Stimulated activated effector memory CD8-positive, alpha-beta T cell treated with anti-CD3 and anti-CD28 coated beads, Interleukin-12 subunit alpha, Interleukin-12 subunit beta, amount 100 ng/mL, for 72 hours (primary cell): ENCODE results near the gene ODAD3.
"Not testable (repeated sequence)": the region's sequence is repeated elsewhere in the genome, so short reads cannot be mapped to it uniquely, and the experiment has no call there.

ENCODE experiments used
- ATAC-seq: fragments of 150-1000 bp; cut with Tn5 transposase; 2 replicates; pipeline ENCODE4 v1.10.0; 2021
- DNase-seq, 2 donors: peaks; one replicate each; pipeline ENCODE4 v3.0.0; 2021 to 2022; ENCODE audit warnings: low spot score in 2 of 2
- H3K27ac Mint-ChIP-seq: one replicate; pipeline ENCODE4 v1.8.0; 2022; ENCODE audit warnings: mild to moderate bottlenecking, mixed read lengths
- H3K36me3 Mint-ChIP-seq: one replicate; pipeline ENCODE4 v1.8.0; 2022; ENCODE audit warnings: mild to moderate bottlenecking, mixed read lengths
- H3K4me1 Mint-ChIP-seq: one replicate; pipeline ENCODE4 v1.8.0; 2022; ENCODE audit warnings: mixed read lengths
- H3K4me3 Mint-ChIP-seq: one replicate; pipeline ENCODE4 v1.8.0; 2022; ENCODE audit warnings: mild to moderate bottlenecking, mixed read lengths
- H3K9me3 Mint-ChIP-seq: one replicate; pipeline ENCODE4 v1.8.0; 2022; ENCODE audit warnings: mixed read lengths

Gene ODAD3

DNA sequence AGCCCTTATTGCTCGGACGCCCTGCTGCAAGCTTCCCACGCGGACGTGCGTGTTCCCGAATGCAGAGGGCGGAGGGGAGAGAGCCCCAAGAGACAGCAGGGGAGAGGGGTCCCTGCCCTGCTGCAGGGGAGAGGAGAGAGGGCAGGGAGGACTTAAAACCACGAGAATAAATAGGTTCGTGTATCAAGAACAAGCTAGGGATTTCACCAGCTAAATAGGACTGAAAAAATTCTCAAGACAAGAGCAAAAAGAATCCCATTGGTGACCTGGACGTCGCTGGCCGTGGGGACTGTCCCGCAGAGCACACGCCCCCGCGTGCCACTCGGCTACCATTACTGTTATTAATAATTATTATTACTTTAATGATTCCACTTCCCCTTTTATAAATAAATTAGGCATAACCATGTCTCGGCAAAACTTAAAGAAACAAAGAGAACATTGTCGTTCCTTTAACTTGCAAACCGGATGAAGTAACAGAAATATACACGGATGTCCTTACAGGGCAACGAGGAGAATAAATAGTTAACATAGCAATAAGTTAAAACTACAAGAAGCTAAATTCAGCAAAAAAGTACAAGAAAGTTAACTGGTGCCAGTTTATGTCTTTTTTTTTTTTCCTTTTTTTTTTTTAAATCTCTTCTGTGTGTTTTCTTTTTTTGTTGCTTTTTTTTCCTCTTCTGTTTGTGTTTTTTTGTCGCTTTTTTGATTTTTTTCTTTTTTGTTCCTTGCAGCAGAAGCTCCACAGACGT lies 17.1 kb upstream of the ODAD3 start:
- Mint-ChIP-seq H3K36me3 (peaks cover 31% of the 10 kb centered on the region), H3K27ac (no peak overlapping the region), H3K9me3 (no peaks in the 10 kb centered on the region), H3K4me3 (no peak overlapping the region), H3K4me1 (no peaks in the 10 kb centered on the region)
- ATAC-seq (no peak), DNase-seq (no peak)

DNA sequence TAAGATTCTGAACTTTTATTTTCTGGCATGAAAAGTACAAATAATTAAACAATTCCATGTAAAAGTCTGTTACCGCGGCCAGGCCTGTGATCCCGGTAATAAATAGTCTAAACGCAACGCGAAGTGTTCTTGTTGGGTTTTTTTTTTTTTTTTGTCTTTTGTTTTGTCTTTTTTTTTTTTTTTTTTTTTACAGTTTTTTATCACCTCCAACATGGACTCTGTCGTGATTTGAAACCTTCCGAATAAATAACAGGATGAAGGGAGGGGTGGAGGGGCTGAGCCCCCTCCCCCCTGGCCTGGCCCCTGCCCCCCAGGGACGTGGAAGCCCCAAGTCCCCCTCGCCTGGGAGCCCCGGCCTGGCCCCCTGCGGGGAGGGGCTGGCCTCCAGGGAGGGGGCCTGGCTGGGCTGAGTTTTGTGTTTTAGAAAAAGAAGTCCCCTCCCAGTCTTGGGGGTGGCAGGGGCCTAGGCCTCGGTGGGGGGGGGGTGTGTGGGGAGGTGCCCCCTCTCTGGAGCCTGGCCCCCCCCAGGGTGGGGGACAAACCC lies 16.5 kb upstream of the ODAD3 start:
- Mint-ChIP-seq H3K27ac (no peak overlapping the region), H3K36me3 (peaks cover 37% of the 10 kb centered on the region), H3K4me1 (no peaks in the 10 kb centered on the region), H3K4me3 (no peak overlapping the region), H3K9me3 (no peaks in the 10 kb centered on the region)
- ATAC-seq (no peak), DNase-seq (no peak)

- Mint-ChIP-seq H3K4me1 (no peaks in the 10 kb centered on the region), H3K9me3 (no peaks in the 10 kb centered on the region), H3K27ac (no peak overlapping the region), H3K36me3 (peaks cover 41% of the 10 kb centered on the region), H3K4me3 (no peak overlapping the region)
- ATAC-seq, result no peak
- DNase-seq, result no peak
These were observed 15.8 kb upstream of the ODAD3 start for GRCh38 chr19:11450570-11451326.

DNA sequence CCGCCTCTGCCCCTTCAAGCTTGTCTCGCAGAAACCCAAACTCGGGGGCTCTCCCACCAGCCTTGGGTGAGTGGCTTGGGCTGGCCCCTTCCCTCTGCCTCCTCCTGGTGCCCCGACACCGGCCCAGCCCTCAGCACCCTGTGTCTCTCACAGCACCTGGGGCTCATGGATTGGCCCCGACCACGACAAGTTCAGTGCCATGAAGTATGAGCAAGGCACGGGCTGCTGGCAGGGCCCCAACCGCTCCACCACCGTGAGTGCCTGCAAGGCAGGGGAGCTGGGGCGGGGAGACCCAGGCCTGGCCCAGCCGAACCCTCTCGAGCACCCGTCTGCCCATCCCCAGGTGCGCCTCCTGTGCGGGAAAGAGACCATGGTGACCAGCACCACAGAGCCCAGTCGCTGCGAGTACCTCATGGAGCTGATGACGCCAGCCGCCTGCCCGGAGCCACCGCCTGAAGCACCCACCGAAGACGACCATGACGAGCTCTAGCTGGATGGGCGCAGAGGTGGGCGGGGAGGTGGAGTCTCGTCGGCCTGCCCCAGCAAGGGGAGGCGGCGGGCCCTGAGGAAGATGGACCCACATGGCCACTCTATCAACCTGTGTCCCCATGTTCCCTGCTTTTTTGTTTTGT lies 14.1 kb upstream of the ODAD3 start:
- no peak for ATAC-seq
- peaks cover 5% of the 10 kb centered on the region for H3K4me1 Mint-ChIP-seq
- H3K36me3 Mint-ChIP-seq, result peaks cover 54% of the 10 kb centered on the region
- no peak overlapping the region for H3K4me3 Mint-ChIP-seq
- H3K27ac Mint-ChIP-seq, result no peak overlapping the region
- no peaks in the 10 kb centered on the region for H3K9me3 Mint-ChIP-seq
- DNase-seq, result no peak

DNA sequence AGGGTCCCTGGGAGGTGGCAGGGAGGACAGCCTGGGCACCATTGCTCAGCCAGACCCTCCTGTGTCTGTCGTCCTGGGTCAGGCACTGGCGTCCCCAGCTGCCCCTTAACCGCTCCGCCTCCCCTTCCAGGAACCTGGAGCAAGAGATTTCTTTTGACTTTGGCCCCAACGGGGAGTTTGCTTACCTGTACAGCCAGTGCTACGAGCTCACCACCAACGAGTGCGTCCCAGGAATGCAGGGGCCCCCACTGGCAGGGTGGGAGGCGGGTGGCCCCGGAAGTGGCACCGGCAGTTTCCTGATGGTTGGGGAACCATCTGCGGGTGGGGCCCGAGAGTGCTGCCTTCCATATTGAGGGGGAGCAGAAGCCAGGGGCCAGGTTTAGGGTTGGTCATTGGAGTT lies 13.5 kb upstream of the ODAD3 start:
- Mint-ChIP-seq H3K9me3 (no peaks in the 10 kb centered on the region), H3K36me3 (peaks cover 60% of the 10 kb centered on the region), H3K4me1 (peaks cover 5% of the 10 kb centered on the region), H3K27ac (no peak overlapping the region), H3K4me3 (no peak overlapping the region)
- DNase-seq (no peak), ATAC-seq (no peak)

- peaks cover 5% of the 10 kb centered on the region for H3K4me1 Mint-ChIP-seq
- no peak overlapping the region for H3K27ac Mint-ChIP-seq
- no peak for ATAC-seq
- peaks cover 68% of the 10 kb centered on the region for H3K36me3 Mint-ChIP-seq
- DNase-seq, result no peak
- H3K9me3 Mint-ChIP-seq, result no peaks in the 10 kb centered on the region
- H3K4me3 Mint-ChIP-seq, result no peak overlapping the region
These were observed 12.7 kb upstream of the ODAD3 start for GRCh38 chr19:11447347-11448262.

DNA sequence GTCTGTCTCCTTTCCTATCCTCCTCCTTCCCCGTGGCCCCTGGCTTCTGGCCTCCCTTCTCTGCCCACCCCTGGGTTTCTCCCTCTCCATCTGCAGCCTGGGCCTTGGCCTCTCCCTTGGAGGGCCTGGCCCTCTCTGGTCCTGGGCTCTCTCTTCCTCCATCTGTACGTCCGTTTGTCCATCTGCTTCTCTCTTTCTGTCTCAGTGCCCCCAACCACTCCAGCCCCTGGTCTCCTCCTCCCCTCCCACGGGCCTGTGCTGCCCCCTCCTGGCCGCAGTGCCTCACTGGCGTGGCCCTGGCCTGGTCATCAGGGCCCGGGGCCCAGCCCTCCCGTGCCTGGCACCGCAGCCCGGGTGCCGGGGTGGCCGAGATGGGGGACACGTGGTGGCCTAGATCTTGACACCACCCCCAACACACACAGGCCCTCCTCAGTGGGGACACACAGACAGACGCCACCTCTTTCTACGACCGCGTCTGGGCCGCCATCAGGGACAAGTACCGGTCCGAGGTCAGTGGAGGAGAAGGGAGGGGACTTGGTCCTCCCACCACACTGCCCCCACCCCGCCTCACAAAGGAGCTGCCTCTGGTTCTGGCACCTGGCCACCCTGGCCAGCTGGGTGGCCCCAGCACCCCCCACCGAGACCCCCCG lies 11.9 kb upstream of the ODAD3 start:
- no peaks in the 10 kb centered on the region for H3K9me3 Mint-ChIP-seq
- peak; percentile 39 to 68 for DNase-seq
- peaks cover 12% of the 10 kb centered on the region for H3K4me1 Mint-ChIP-seq
- peaks cover 76% of the 10 kb centered on the region for H3K36me3 Mint-ChIP-seq
- ATAC-seq, result peak; percentile 58
- no peak overlapping the region for H3K4me3 Mint-ChIP-seq
- H3K27ac Mint-ChIP-seq, result peak overlapping the region; percentile 60

DNA sequence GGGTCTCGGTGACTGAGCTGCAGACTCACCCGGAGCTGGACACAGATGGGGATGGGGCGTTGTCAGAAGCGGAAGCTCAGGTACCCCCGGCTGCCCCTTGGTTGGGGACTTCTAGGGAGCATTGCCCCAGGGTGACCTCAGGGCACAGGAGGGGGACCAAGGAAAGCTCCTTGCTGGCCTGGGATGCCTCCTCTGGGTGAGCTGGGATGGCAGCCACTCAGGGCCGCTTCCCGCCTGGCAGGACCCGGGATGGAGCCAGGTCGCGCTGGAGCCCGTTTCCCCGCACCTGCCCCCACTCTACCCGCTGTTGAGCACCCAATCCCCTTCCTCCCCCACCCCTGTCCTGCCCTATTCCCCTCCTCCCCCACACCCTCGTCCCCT lies 11.3 kb upstream of the ODAD3 start:
- Mint-ChIP-seq H3K27ac (peak overlapping the region; percentile 60), H3K4me1 (peaks cover 15% of the 10 kb centered on the region), H3K36me3 (peaks cover 82% of the 10 kb centered on the region), H3K4me3 (no peak overlapping the region), H3K9me3 (no peaks in the 10 kb centered on the region)
- DNase-seq (no peak), ATAC-seq (no peak)

DNA sequence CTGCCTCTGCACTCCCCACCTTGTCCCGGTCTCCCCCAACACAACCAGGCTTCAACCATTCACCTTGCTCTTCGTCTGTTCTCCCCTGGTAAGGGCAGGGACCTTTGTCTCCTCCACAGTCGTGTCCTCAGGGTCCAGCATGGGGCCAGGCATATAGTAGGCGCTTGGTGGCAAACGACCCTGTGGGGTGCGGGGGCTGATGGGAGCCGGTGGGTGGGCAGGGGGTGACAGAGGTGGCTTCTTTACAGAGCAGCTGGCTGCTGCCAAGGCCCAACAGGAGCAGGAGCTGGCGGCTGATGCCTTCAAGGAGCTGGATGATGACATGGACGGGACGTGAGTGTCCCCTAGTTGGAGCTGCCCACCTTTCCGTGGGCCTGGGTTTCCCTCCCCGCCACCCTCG lies 10.2 kb upstream of the ODAD3 start:
- DNase-seq (no peak), ATAC-seq (no peak)
- Mint-ChIP-seq H3K27ac (peak overlapping the region; percentile 69), H3K36me3 (peaks cover 83% of the 10 kb centered on the region), H3K4me1 (peaks cover 21% of the 10 kb centered on the region), H3K4me3 (no peak overlapping the region), H3K9me3 (no peaks in the 10 kb centered on the region)

- H3K9me3 Mint-ChIP-seq, result no peaks in the 10 kb centered on the region
- no peak for ATAC-seq
- DNase-seq, result no peak
- no peak overlapping the region for H3K27ac Mint-ChIP-seq
- no peak overlapping the region for H3K4me3 Mint-ChIP-seq
- H3K36me3 Mint-ChIP-seq, result peaks cover 83% of the 10 kb centered on the region
- peaks cover 21% of the 10 kb centered on the region for H3K4me1 Mint-ChIP-seq
These were observed 9.1 kb upstream of the ODAD3 start for GRCh38 chr19:11444059-11444458.

DNA sequence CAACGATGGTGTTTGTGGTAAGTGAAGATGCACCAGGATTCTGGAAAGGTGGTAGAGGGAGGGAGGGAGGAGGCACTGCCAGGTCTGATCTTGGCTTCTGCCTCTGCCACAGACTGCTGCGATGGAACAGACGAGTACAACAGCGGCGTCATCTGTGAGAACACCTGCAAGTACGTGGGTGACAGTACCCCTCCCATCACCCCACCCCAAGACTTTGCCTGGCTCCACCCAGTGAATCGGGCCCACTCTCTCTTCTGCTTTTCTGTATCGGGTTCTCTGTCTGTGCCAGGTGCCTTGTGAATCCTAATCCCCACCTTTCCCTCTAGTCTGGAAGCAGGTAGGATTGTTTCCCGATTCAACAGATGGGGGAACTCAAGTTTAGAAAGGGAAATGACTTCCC lies 3.0 kb upstream of the ODAD3 start:
- peak overlapping the region; percentile 100 for H3K4me3 Mint-ChIP-seq
- DNase-seq (no peak), ATAC-seq (no peak)
- no peaks in the 10 kb centered on the region for H3K9me3 Mint-ChIP-seq
- no peak overlapping the region for H3K27ac Mint-ChIP-seq
- peaks cover 91% of the 10 kb centered on the region for H3K36me3 Mint-ChIP-seq
- peaks cover 39% of the 10 kb centered on the region for H3K4me1 Mint-ChIP-seq

- Mint-ChIP-seq H3K4me3 (peak overlapping the region; percentile 100), H3K9me3 (no peaks in the 10 kb centered on the region), H3K36me3 (peaks cover 70% of the 10 kb centered on the region), H3K4me1 (peaks cover 26% of the 10 kb centered on the region), H3K27ac (peak overlapping the region; percentile 99)
- ATAC-seq, result no peak
- DNase-seq, result peak in 1 of 2 donors; percentile 67
These were observed 952 bp upstream of the ODAD3 start for GRCh38 chr19:11435833-11436313.

GRCh38 chr19:11434703-11435056 lies 241 bp downstream of the ODAD3 start:
- Mint-ChIP-seq H3K4me3 (peak overlapping the region; percentile 100), H3K4me1 (peaks cover 23% of the 10 kb centered on the region), H3K36me3 (peaks cover 58% of the 10 kb centered on the region), H3K27ac (peak overlapping the region; percentile 99), H3K9me3 (no peaks in the 10 kb centered on the region)
- DNase-seq (no peak), ATAC-seq (peak; percentile 31)

- H3K9me3 Mint-ChIP-seq, H3K27ac Mint-ChIP-seq, DNase-seq, ATAC-seq: not testable (repeated sequence)
- peaks cover 23% of the 10 kb centered on the region for H3K4me1 Mint-ChIP-seq
- H3K4me3 Mint-ChIP-seq, result peak overlapping the region; percentile 100
- H3K36me3 Mint-ChIP-seq, result peaks cover 47% of the 10 kb centered on the region
These were observed 1.4 kb downstream of the ODAD3 start for GRCh38 chr19:11433526-11433925.
